HCT116 (cell line): Measurements from ENCODE around the gene CPEB2. TPM values are rescaled to one million over a fixed set of nuclear protein-coding genes. Genes with fewer than 3 reads are reported as not detected.

Experiments
- ATAC-seq: fragments of 200-7000 bp; cut with Tn5 transposase; 2 replicates; pipeline ENCODE4 v1.9.1; 2020; ENCODE audit warnings: mild to moderate bottlenecking, moderate library complexity
- BruUV-seq: library from RNA; stranded (reverse); fragments of 400-500 nt; replicated peaks from 2 replicates; lab custom pipeline; 2021; lab: Mats Ljungman, UMichigan
- CTCF ChIA-PET: fragments of 300-600 bp; sonication (Branson Sonifier 250); formaldehyde crosslinking; loops from one replicate; lab custom pipeline; 2021; ENCODE audit warnings: antibody characterized with exemption; lab: Charles Lee
- POLR2A ChIA-PET: fragments of 300-600, 350-600 bp; sonication (Branson Sonifier 250); formaldehyde crosslinking; loops from one replicate; lab custom pipeline; 2021; ENCODE audit warnings: antibody characterized with exemption; lab: Charles Lee
- RAD21 ChIA-PET, 2 experiments: fragments of 300-600 bp; sonication (Branson Sonifier 250); formaldehyde crosslinking; loops; one replicate each; lab custom pipeline; 2023; ENCODE audit warnings: low total read pairs in 2 of 2; ENCODE audit not compliant: uncharacterized antibody in 2 of 2, unreplicated experiment in 2 of 2, low non-redundant PET in 1 of 2; lab: Charles Lee
- DNase-seq: peaks from one replicate; pipeline ENCODE4 v3.0.0-alpha.2; 2010; ENCODE audit warnings: low read depth, low spot score
- H2AFZ ChIP-seq: fragments of 200-600 bp; shearing (Covaris generic), sonication (generic); 2 replicates; pipeline ENCODE4 v1.6.1; 2017; ENCODE audit warnings: low read depth, mixed run types, mixed read lengths, antibody characterized with exemption, low read length; ENCODE audit not compliant: poor library complexity, severe bottlenecking
- H3K27ac ChIP-seq: 2 replicates; pipeline ENCODE4 v1.5.1; 2012; ENCODE audit warnings: low read depth, low read length
- H3K27me3 ChIP-seq: fragments of 200-600 bp; sonication (generic); 2 replicates; pipeline ENCODE4 v1.6.1; 2016; ENCODE audit warnings: mixed run types, low read length, mixed read lengths; ENCODE audit not compliant: insufficient read depth
- H3K36me3 ChIP-seq, 2 experiments: fragments of 200-500 bp in 1 of 2; fragments of 200-600 bp in 1 of 2; sonication (Bioruptor generic) in 1 of 2; sonication (generic) in 1 of 2; 2 replicates each; pipeline versions ENCODE4 v1.5.1 to v1.6.1; 2014 to 2016; ENCODE audit warnings: low read length in 2 of 2, inconsistent platforms in 1 of 2, mixed read lengths in 1 of 2, mixed run types in 1 of 2; ENCODE audit not compliant: insufficient read depth in 2 of 2, control insufficient read depth in 1 of 2
- H3K4me1 ChIP-seq, 2 experiments: fragments of 200-600 bp in 1 of 2; sonication (generic) in 1 of 2; 2 replicates each; pipeline versions ENCODE4 v1.5.1 to v1.6.1; 2012 to 2017; ENCODE audit warnings: low read length in 2 of 2, inconsistent platforms in 1 of 2, mild to moderate bottlenecking in 1 of 2, mixed read lengths in 1 of 2, mixed run types in 1 of 2, moderate library complexity in 1 of 2; ENCODE audit not compliant: insufficient read depth in 2 of 2, control insufficient read depth in 1 of 2
- H3K4me2 ChIP-seq: fragments of 200-600 bp; sonication (generic); 2 replicates; pipeline ENCODE4 v1.6.1; 2017; ENCODE audit warnings: mixed run types, low read length, mixed read lengths
- H3K4me3 ChIP-seq, 2 experiments: fragments of 200-600 bp in 1 of 2; sonication (generic) in 1 of 2; replicated peaks in 1 of 2; 2 replicates each; pipeline ENCODE4 v1.5.1; 2011 to 2016; ENCODE audit warnings: low read length in 2 of 2, control low read depth in 1 of 2, low read depth in 1 of 2, mild to moderate bottlenecking in 1 of 2, mixed read lengths in 1 of 2, mixed run types in 1 of 2
- H3K79me2 ChIP-seq: fragments of 200-600 bp; sonication (generic); 2 replicates; pipeline ENCODE4 v1.6.1; 2017; ENCODE audit warnings: mild to moderate bottlenecking, mixed run types, low read length, moderate library complexity, mixed read lengths; ENCODE audit not compliant: insufficient read depth
- H3K9ac ChIP-seq: fragments of 200-600 bp; sonication (generic); 2 replicates; pipeline ENCODE4 v1.6.1; 2016; ENCODE audit warnings: low read length, mixed read lengths
- H3K9me2 ChIP-seq: fragments of 200-600 bp; sonication (generic), shearing (Covaris generic); 2 replicates; pipeline ENCODE4 v1.6.1; 2017; ENCODE audit warnings: mixed run types, mild to moderate bottlenecking, moderate library complexity; ENCODE audit not compliant: insufficient read depth
- H3K9me3 ChIP-seq, 2 experiments: fragments of 200-500 bp in 1 of 2; fragments of 200-600 bp in 1 of 2; sonication (Bioruptor generic) in 1 of 2; sonication (generic) in 1 of 2; 2 replicates each; pipeline ENCODE4 v1.6.1; 2014 to 2017; ENCODE audit warnings: low read length in 2 of 2, mixed read lengths in 2 of 2, inconsistent platforms in 1 of 2, low read depth in 1 of 2, mild to moderate bottlenecking in 1 of 2, mixed run types in 1 of 2, moderate library complexity in 1 of 2; ENCODE audit not compliant: control insufficient read depth in 1 of 2, insufficient read depth in 1 of 2
- H4K20me1 ChIP-seq: fragments of 200-600 bp; sonication (generic), shearing (Covaris generic); 2 replicates; pipeline ENCODE4 v1.6.1; 2017; ENCODE audit warnings: mixed run types, mild to moderate bottlenecking, moderate library complexity; ENCODE audit not compliant: insufficient read depth
- ATF3 ChIP-seq: IDR thresholded peaks from 2 replicates; pipeline ENCODE4 v1.6.1; 2012
- CEBPB ChIP-seq: IDR thresholded peaks from 2 replicates; pipeline ENCODE4 v1.6.1; 2012; ENCODE audit warnings: low read depth
- EGR1 ChIP-seq: IDR thresholded peaks from 2 replicates; pipeline ENCODE4 v1.6.1; 2012; ENCODE audit warnings: low read depth
- ELF1 ChIP-seq: IDR thresholded peaks from 2 replicates; pipeline ENCODE4 v1.6.1; 2012; ENCODE audit warnings: low read depth, borderline replicate concordance
- EZH2 ChIP-seq: fragments of 200-600 bp; sonication (generic); IDR thresholded peaks from 2 replicates; pipeline ENCODE4 v1.6.1; 2017; ENCODE audit warnings: antibody characterized with exemption, mixed run types
- EZH2phosphoT487 ChIP-seq: fragments of 200-600 bp; IDR thresholded peaks from 2 replicates; pipeline ENCODE4 v1.6.1; 2018; ENCODE audit warnings: antibody characterized with exemption, borderline replicate concordance
- FOSL1 ChIP-seq: IDR thresholded peaks from 2 replicates; pipeline ENCODE4 v1.6.1; 2012; ENCODE audit warnings: low read depth
- POLR2AphosphoS5 ChIP-seq: IDR thresholded peaks from 2 replicates; pipeline ENCODE4 v1.6.1; 2011; ENCODE audit warnings: mild to moderate bottlenecking, low read depth, low read length, moderate library complexity
- RAD21 ChIP-seq: IDR thresholded peaks from 2 replicates; pipeline ENCODE4 v1.6.1; 2012; ENCODE audit warnings: low read depth, mild to moderate bottlenecking
- SIN3A ChIP-seq: IDR thresholded peaks from 2 replicates; pipeline ENCODE4 v1.6.1; 2012; ENCODE audit warnings: low read depth
- SP1 ChIP-seq: IDR thresholded peaks from 2 replicates; pipeline ENCODE4 v1.6.1; 2012; ENCODE audit warnings: low read depth
- SRF ChIP-seq: IDR thresholded peaks from 2 replicates; pipeline ENCODE4 v1.6.1; 2012; ENCODE audit warnings: low read depth
- TCF7L2 ChIP-seq: IDR thresholded peaks from 2 replicates; pipeline ENCODE4 v1.7.0; 2011; ENCODE audit warnings: borderline replicate concordance, inconsistent platforms; ENCODE audit not compliant: insufficient read depth, insufficient read length; ENCODE audit errors: extremely low read depth
- YY1 ChIP-seq: IDR thresholded peaks from 2 replicates; pipeline ENCODE4 v1.6.1; 2011; ENCODE audit warnings: low read length, low read depth, moderate library complexity, mild to moderate bottlenecking; ENCODE audit not compliant: insufficient replicate concordance; ENCODE audit errors: extremely low read depth
- ZBTB33 ChIP-seq: IDR thresholded peaks from 2 replicates; pipeline ENCODE4 v1.6.1; 2011; ENCODE audit warnings: mild to moderate bottlenecking, low read length, moderate library complexity; ENCODE audit not compliant: insufficient replicate concordance; ENCODE audit errors: extremely low read depth
- ZFX ChIP-seq: fragments of 450-650 bp; IDR thresholded peaks from 2 replicates; pipeline ENCODE4 v1.6.1; 2017
- ZNF274 ChIP-seq: fragments of 200-500 bp; sonication (Bioruptor generic); IDR thresholded peaks from 2 replicates; pipeline ENCODE4 v1.6.1; 2014; ENCODE audit warnings: mild to moderate bottlenecking, low read depth, low read length, inconsistent platforms
- intact Hi-C: fragments of 100-400 bp; cut with micrococcal nuclease; formaldehyde crosslinking; loops from 2 replicates; pipeline ENCODE4 v1.10.0; 2022
- total RNA-seq: library from RNA; stranded (reverse); gene quantifications from one replicate; pipeline ENCODE4 v1.2.1, GENCODE V29; 2021; ENCODE audit not compliant: unreplicated experiment
- TF ChIP-seq, protein P1 (sequence below), 3 experiments: fragments of 200-600 bp in 1 of 3; sonication (generic) in 1 of 3; IDR thresholded peaks in 2 of 3; conservative IDR thresholded peaks in 1 of 3; 2 replicates each; pipeline ENCODE4 v1.5.1; 2012 to 2017; ENCODE audit warnings: low read depth in 2 of 3, low read length in 2 of 3, antibody characterized with exemption in 1 of 3, borderline replicate concordance in 1 of 3, control low read depth in 1 of 3, mild to moderate bottlenecking in 1 of 3, mixed read lengths in 1 of 3, mixed run types in 1 of 3, moderate library complexity in 1 of 3; ENCODE audit not compliant: insufficient read depth in 1 of 3
- TF ChIP-seq, protein P2 (sequence below): IDR thresholded peaks from 2 replicates; pipeline ENCODE4 v1.6.1; 2012

CPEB2 gene
- total RNA-seq, 1 experiment from 2014 or later: 1.3 TPM

DNA sequence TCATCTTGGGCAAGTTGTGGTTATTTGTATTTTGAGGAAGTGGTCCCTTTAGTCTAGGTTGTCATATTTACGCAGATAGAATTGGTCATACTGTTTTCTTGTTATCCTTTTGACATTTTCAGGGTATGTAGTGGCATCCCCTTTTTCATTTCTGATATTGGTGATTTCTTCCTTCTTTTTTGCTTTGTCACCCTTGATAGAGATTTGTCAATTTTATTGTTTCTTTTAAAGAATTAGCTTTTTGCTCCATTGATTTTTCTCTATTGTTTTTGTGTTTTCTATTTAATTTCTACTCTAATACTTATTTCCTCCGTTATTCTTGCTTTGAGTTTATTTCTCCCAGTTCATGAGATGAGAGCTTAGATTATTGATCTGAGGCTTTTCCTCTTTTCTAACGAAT, 87.7 kb downstream of the CPEB2 start:
- no TSS peak for BruUV-seq
- ATAC-seq: no peak

More for the DNA sequence above, 87.7 kb downstream of the CPEB2 start:
- H3K79me2 ChIP-seq: no peaks in the 10 kb centered on the region
- H3K9me3 ChIP-seq: no peaks in the 10 kb centered on the region
- no peaks in the 10 kb centered on the region for H4K20me1 ChIP-seq
- H3K9ac ChIP-seq: no peak overlapping the region
- H3K27ac ChIP-seq: no peak overlapping the region
- no peak for DNase-seq
- H3K27me3 ChIP-seq: no peaks in the 10 kb centered on the region
- H3K4me1 ChIP-seq: no peaks in the 10 kb centered on the region
- no peaks in the 10 kb centered on the region for H3K36me3 ChIP-seq
- CTCF ChIA-PET: no interaction called here
- H3K4me3 ChIP-seq: no peak overlapping the region
- no peaks in the 10 kb centered on the region for H3K9me2 ChIP-seq
- intact Hi-C loops: no loop called here
- RAD21 ChIA-PET: no interaction called here
- H2AFZ ChIP-seq: no peak overlapping the region
- no peak for TF ChIP-seq FOSL1
- TF ChIP-seq EZH2phosphoT487: no peak
- TF ChIP-seq SP1: no peak
- no peak for TF ChIP-seq YY1
- TF ChIP-seq RAD21: no peak
- no peak for TF ChIP-seq ZFX
- TF ChIP-seq, protein P1, sequence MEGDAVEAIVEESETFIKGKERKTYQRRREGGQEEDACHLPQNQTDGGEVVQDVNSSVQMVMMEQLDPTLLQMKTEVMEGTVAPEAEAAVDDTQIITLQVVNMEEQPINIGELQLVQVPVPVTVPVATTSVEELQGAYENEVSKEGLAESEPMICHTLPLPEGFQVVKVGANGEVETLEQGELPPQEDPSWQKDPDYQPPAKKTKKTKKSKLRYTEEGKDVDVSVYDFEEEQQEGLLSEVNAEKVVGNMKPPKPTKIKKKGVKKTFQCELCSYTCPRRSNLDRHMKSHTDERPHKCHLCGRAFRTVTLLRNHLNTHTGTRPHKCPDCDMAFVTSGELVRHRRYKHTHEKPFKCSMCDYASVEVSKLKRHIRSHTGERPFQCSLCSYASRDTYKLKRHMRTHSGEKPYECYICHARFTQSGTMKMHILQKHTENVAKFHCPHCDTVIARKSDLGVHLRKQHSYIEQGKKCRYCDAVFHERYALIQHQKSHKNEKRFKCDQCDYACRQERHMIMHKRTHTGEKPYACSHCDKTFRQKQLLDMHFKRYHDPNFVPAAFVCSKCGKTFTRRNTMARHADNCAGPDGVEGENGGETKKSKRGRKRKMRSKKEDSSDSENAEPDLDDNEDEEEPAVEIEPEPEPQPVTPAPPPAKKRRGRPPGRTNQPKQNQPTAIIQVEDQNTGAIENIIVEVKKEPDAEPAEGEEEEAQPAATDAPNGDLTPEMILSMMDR (IDR thresholded peaks at IDR 0.05 in 2 of 3, conservative IDR thresholded peaks at IDR 0.05 in 1 of 3; ENCODE audit: borderline replicate concordance in 1 of 3, insufficient read depth in 1 of 3, low read depth in 2 of 3, low read length in 2 of 3): no peak
- TF ChIP-seq SRF: no peak
- no peak for TF ChIP-seq ELF1
- no peak for TF ChIP-seq ZNF274
- no peak for TF ChIP-seq SIN3A
- no peak for TF ChIP-seq ZBTB33
- no peak for TF ChIP-seq TCF7L2
- no peak for TF ChIP-seq CEBPB
- TF ChIP-seq, protein P2, sequence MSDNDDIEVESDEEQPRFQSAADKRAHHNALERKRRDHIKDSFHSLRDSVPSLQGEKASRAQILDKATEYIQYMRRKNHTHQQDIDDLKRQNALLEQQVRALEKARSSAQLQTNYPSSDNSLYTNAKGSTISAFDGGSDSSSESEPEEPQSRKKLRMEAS: no peak
- TF ChIP-seq POLR2AphosphoS5: no peak
- no peak for TF ChIP-seq EZH2
- TF ChIP-seq ATF3: no peak
- no peak for TF ChIP-seq EGR1
- TF ChIP-seq, all 23 proteins: peak for 0
- POLR2A ChIA-PET: no interaction called here
- no peak overlapping the region for H3K4me2 ChIP-seq
